A549 (cell line): ENCODE data around the gene MAGI1.

Experiments used
- CEBPB ChIP-seq, 2 experiments: fragments of >200 bp in 1 of 2; sonication (Bioruptor Twin) in 1 of 2; formaldehyde crosslinking in 1 of 2; IDR thresholded peaks; 2 replicates each; pipeline ENCODE4 v1.6.1; 2012 to 2016
- CTCF ChIP-seq: fragments of >200 bp; sonication (Bioruptor Twin); formaldehyde crosslinking; IDR thresholded peaks from 3 replicates; pipeline ENCODE4 v1.5.1; 2016
- EHMT2 ChIP-seq: fragments of 200-600 bp; sonication (generic); IDR thresholded peaks from 2 replicates; pipeline ENCODE4 v1.6.1; 2016; ENCODE audit warnings: antibody characterized with exemption, low read depth, mild to moderate bottlenecking, moderate library complexity
- ELK1 ChIP-seq: fragments of 150-350 bp; IDR thresholded peaks from 2 replicates; pipeline ENCODE4 v1.6.1; 2014; ENCODE audit warnings: low read depth, mild to moderate bottlenecking, low read length
- JUNB ChIP-seq: fragments of >200 bp; sonication (Bioruptor Twin); formaldehyde crosslinking; IDR thresholded peaks from 2 replicates; pipeline ENCODE4 v1.6.1; 2016
- MAFK ChIP-seq: fragments of 450-650 bp; IDR thresholded peaks from 2 replicates; pipeline ENCODE4 v1.6.1; 2014; ENCODE audit not compliant: partially characterized antibody
- POLR2A ChIP-seq: IDR thresholded peaks from 2 replicates; pipeline ENCODE4 v1.6.1; 2012; ENCODE audit warnings: mild to moderate bottlenecking, low read length
- POLR2AphosphoS2 ChIP-seq: conservative IDR thresholded peaks from 2 replicates; pipeline ENCODE4 v1.6.1; 2012; ENCODE audit warnings: low read length, improper control_type of control experiment, inconsistent platforms

GRCh38 chr3:65967451-65967850 is 71.3 kb downstream of the MAGI1 start:
- TF ChIP-seq CTCF (no peak), EHMT2 (no peak), JUNB (no peak), POLR2AphosphoS2 (no peak), CEBPB (IDR thresholded peaks at IDR 0.05) (no peak), MAFK (no peak), POLR2A (no peak), ELK1 (no peak)
